GM18507 (cell line): ENCODE measurements around the gene GJC3.

Experiments used
- DNase-seq: peaks from one replicate; pipeline ENCODE4 v3.0.0; 2011; ENCODE audit warnings: low read depth; ENCODE audit not compliant: insufficient read length; ENCODE audit errors: extremely low spot score
- FAIRE-seq: peaks from 2 replicates; lab custom pipeline; 2011; peaks lifted over from hg19 to GRCh38; lab: Jason Lieb, UNC

The GJC3 gene

GRCh38 chr7:99876933-99877332 lies 52.5 kb downstream of the GJC3 start, which contains the start of gene OR2AE1:
Gene OR2AE1 (minus strand): TSS chr7:99877033. CDS start chr7:99877033, 0 bp downstream.
- DNase-seq (no peak), FAIRE-seq (no peak)

- DNase-seq (no peak), FAIRE-seq (no peak)
Measured at GRCh38 chr7:99876491-99876890, 52.9 kb downstream of the GJC3 start.
